Ishikawa (cell line): ENCODE results near the gene DTWD1.

Experiments used
- CEBPB ChIP-seq: IDR thresholded peaks from 2 replicates; pipeline ENCODE4 v1.6.1; 2012
- CREB1 ChIP-seq: IDR thresholded peaks from 2 replicates; pipeline ENCODE4 v1.6.1; 2012; ENCODE audit warnings: low read depth
- EGR1 ChIP-seq: IDR thresholded peaks from 2 replicates; pipeline ENCODE4 v1.6.1; 2012
- EP300 ChIP-seq: IDR thresholded peaks from 2 replicates; pipeline ENCODE4 v1.6.1; 2012; ENCODE audit warnings: borderline replicate concordance
- FOXM1 ChIP-seq: IDR thresholded peaks from 2 replicates; pipeline ENCODE4 v1.6.1; 2012; ENCODE audit warnings: low read depth, borderline replicate concordance
- MAX ChIP-seq: IDR thresholded peaks from 2 replicates; pipeline ENCODE4 v1.6.1; 2012
- NFIC ChIP-seq: IDR thresholded peaks from 2 replicates; pipeline ENCODE4 v1.6.1; 2012
- RAD21 ChIP-seq: IDR thresholded peaks from 2 replicates; pipeline ENCODE4 v1.6.1; 2012; ENCODE audit warnings: low read depth
- REST ChIP-seq: IDR thresholded peaks from 2 replicates; pipeline ENCODE4 v1.6.1; 2012; ENCODE audit warnings: low read depth, mild to moderate bottlenecking
- TAF1 ChIP-seq: IDR thresholded peaks from 2 replicates; pipeline ENCODE4 v1.6.1; 2012; ENCODE audit warnings: low read depth, mild to moderate bottlenecking
- TCF12 ChIP-seq: IDR thresholded peaks from 2 replicates; pipeline ENCODE4 v1.6.1; 2012; ENCODE audit warnings: low read depth
- TEAD4 ChIP-seq: IDR thresholded peaks from 2 replicates; pipeline ENCODE4 v1.6.1; 2012
- USF1 ChIP-seq: IDR thresholded peaks from 2 replicates; pipeline ENCODE4 v1.6.1; 2012
- YY1 ChIP-seq: IDR thresholded peaks from 2 replicates; pipeline ENCODE4 v1.6.1; 2012; ENCODE audit warnings: low read depth
- ZBTB7A ChIP-seq: IDR thresholded peaks from 2 replicates; pipeline ENCODE4 v1.6.1; 2012; ENCODE audit warnings: low read depth

DTWD1 gene

GRCh38 chr15:49652922-49653321 lies 32.1 kb downstream of the DTWD1 start:
- TF ChIP-seq EP300 (no peak), TCF12 (no peak), CREB1 (no peak), MAX (no peak), CEBPB (no peak), USF1 (no peak), ZBTB7A (no peak), NFIC (no peak), TEAD4 (no peak), RAD21 (no peak), REST (no peak), TAF1 (no peak), YY1 (no peak)

- TF ChIP-seq EP300, result no peak
- no peak for TF ChIP-seq TAF1
- no peak for TF ChIP-seq REST
- no peak for TF ChIP-seq NFIC
- no peak for TF ChIP-seq CREB1
- no peak for TF ChIP-seq EGR1
Measured at GRCh38 chr15:49656734-49657133, 35.9 kb downstream of the DTWD1 start.

GRCh38 chr15:49664716-49665115 lies 43.9 kb downstream of the DTWD1 start:
- no peak for TF ChIP-seq TAF1
- no peak for TF ChIP-seq ZBTB7A
- no peak for TF ChIP-seq EP300
- no peak for TF ChIP-seq CREB1
- no peak for TF ChIP-seq NFIC
- no peak for TF ChIP-seq REST
- no peak for TF ChIP-seq FOXM1
- no peak for TF ChIP-seq RAD21
- TF ChIP-seq TCF12, result no peak
- no peak for TF ChIP-seq CEBPB
- TF ChIP-seq MAX, result no peak
- TF ChIP-seq EGR1, result no peak
- TF ChIP-seq YY1, result no peak
- TF ChIP-seq USF1, result no peak
- no peak for TF ChIP-seq TEAD4

GRCh38 chr15:49669288-49669687 lies 48.4 kb downstream of the DTWD1 start:
- no peak for TF ChIP-seq TEAD4
- TF ChIP-seq ZBTB7A, result no peak
- no peak for TF ChIP-seq USF1
- no peak for TF ChIP-seq NFIC
- TF ChIP-seq RAD21, result no peak
- TF ChIP-seq CEBPB, result no peak
- no peak for TF ChIP-seq REST
- no peak for TF ChIP-seq EGR1
- no peak for TF ChIP-seq TAF1
- TF ChIP-seq MAX, result no peak
- no peak for TF ChIP-seq CREB1
- no peak for TF ChIP-seq EP300
- no peak for TF ChIP-seq YY1
- no peak for TF ChIP-seq FOXM1
- no peak for TF ChIP-seq TCF12
